GM19035 (cell line): ENCODE results near the gene SCN2B.
A peak's percentile ranks its signal among the peaks of the same experiment; 100 is the strongest.

Source experiments
- ATAC-seq: cut with Tn5 transposase; IDR thresholded peaks from one replicate; pipeline ENCODE4 v1.9.1; 2021; ENCODE audit not compliant: unreplicated experiment

SCN2B gene

GRCh38 chr11:118175031-118175992, 1.1 kb downstream of the SCN2B start:
- ATAC-seq: no peak

- no peak for ATAC-seq
Observed at GRCh38 chr11:118174006-118174567, 2.4 kb downstream of the SCN2B start.

- no peak for ATAC-seq
Observed at GRCh38 chr11:118172356-118172755, 4.1 kb downstream of the SCN2B start.

- peak; percentile 63 for ATAC-seq
Observed at GRCh38 chr11:118171269-118172062, 5.0 kb downstream of the SCN2B start.

- no peak for ATAC-seq
Observed at GRCh38 chr11:118170882-118171268, 5.6 kb downstream of the SCN2B start.

- no peak for ATAC-seq
Observed at GRCh38 chr11:118170231-118170630, 6.2 kb downstream of the SCN2B start.

- ATAC-seq: no peak
Observed at GRCh38 chr11:118169300-118170140, 6.9 kb downstream of the SCN2B start.

GRCh38 chr11:118168751-118169150, 7.7 kb downstream of the SCN2B start:
- no peak for ATAC-seq

- no peak for ATAC-seq
Observed at GRCh38 chr11:118168316-118168715, 8.1 kb downstream of the SCN2B start.

- ATAC-seq: no peak
Observed at GRCh38 chr11:118167906-118168305, 8.5 kb downstream of the SCN2B start.

- no peak for ATAC-seq
Observed at GRCh38 chr11:118167253-118167652, 9.2 kb downstream of the SCN2B start.

- no peak for ATAC-seq
Observed at GRCh38 chr11:118166641-118167040, 9.8 kb downstream of the SCN2B start.

GRCh38 chr11:118164885-118165284, 11.6 kb downstream of the SCN2B start:
- no peak for ATAC-seq

GRCh38 chr11:118163494-118163893, 12.9 kb downstream of the SCN2B start:
- ATAC-seq: no peak

GRCh38 chr11:118162846-118163245, 13.6 kb downstream of the SCN2B start:
- no peak for ATAC-seq

- no peak for ATAC-seq
Observed at GRCh38 chr11:118161786-118162185, 14.7 kb downstream of the SCN2B start.

GRCh38 chr11:118157186-118157895, 19.1 kb downstream of the SCN2B start:
- ATAC-seq: no peak

- ATAC-seq: no peak
Observed at GRCh38 chr11:118156531-118157185, 19.8 kb downstream of the SCN2B start.

GRCh38 chr11:118155776-118156530, 20.5 kb downstream of the SCN2B start:
- ATAC-seq: no peak
